HG02759 (cell line): ENCODE measurements around the gene NPAS2.

Experiments used
- ATAC-seq: cut with Tn5 transposase; IDR thresholded peaks from one replicate; pipeline ENCODE4 v1.9.1; 2021; ENCODE audit warnings: mild to moderate bottlenecking, moderate library complexity; ENCODE audit not compliant: unreplicated experiment

The NPAS2 gene

GRCh38 chr2:100938031-100939026, 118.4 kb downstream of the NPAS2 start:
- ATAC-seq, result no peak

DNA sequence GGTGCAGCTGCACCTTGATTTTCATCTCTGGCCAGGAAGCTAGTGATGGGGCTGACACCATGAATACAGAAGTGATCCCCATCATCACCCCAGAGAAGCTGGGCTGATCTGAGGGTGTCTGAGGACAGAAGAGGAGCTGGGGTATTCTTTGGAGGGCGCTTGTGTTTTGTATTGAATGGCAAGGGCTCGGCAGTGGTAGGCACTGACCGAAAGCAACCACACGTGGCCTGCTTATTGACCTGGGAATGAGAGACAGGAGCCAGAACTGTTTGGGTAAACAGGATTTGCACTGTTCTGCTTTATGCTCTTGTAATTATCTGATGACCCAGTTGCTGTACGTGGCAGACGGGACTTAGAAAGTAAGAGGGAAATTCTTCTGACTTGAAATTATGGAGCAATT, 119.5 kb downstream of the NPAS2 start:
- no peak for ATAC-seq

DNA sequence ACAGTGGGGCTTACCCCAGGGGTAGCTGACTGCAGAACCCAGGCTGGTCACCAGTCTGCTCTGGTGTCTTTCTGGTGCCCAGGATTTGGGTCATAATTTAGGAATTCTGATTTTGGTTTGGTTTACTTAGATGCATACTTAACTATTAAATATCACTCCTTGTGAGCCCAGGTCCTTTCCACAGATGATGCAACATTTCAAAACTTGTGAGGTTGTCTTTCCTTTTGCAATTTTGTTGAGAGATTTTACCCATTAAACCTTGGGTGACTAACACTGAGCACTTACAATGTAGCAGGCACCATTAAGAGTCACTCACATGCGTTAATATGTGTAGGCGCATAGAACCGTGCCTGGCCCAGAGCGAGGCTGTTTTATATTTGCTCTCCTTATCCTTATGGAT, 120.3 kb downstream of the NPAS2 start:
- ATAC-seq, result no peak

DNA sequence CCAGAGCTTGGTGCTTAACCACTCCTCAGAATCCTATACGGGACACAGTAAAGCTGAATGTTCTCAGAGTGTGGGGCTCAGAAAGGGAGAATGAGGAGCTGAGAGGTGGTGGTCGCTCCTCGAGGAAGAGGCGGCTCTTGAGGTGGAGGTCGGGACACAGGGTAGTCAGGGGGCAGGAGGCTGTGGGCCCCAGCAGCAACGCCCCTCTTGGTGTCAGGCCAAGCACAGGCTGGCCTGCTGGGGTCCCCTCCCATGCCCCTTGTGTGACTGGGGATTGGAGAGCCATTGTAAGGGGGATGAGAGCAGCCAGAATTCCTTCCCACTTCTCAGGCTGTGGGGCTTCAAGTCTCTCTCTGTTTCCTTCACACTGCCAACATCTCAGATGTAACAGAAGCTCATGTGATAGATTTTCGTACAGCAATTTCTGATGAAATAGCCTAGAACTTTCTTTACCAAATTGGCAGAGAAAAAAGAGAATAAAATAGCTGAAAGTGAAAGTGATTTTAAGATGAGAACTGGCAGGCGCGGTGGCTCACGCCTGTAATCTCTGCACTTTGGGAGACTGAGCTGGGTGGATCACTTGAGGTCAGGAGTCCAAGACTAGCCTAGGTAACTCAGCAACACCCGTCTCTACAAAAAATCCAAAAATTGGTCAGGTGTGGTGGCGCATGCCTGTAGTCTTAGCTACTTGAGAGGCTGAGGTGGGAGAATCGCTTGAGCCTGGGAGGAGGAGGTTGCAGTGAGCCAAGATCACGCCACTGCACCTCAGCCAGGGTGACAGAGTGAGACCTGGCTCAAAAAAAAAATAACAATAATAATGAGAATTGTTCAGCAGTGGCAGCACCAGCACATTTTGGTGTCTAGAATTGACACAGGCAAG, 121.1 kb downstream of the NPAS2 start:
- ATAC-seq, result no peak

DNA sequence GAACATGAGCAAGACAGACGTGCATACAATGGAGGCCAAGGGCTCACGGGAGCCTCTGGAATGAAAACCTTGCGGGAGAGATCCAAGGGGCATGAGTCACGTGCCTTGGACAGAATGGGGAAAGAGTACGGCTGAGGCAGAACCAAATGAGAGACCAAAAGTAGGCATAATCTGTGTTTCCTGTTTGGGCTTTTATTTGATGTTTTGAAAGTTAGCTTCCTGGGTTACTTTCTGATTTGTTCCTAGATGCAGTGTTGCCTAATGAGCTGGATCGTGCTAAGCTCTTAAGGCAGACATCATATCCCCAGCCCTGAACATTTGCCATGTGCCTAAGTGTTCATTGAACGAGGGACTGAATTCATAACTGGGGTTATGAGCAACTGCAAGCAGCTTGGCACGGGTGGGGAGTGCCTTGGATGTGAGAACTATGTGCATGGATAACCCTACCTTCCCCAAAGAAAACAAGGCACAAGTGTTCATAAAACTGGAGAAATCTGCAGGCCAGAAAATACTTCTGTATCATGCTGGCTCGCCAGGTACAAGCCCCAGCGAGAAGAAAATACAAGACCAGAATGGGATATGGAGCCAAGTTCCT, 121.8 kb downstream of the NPAS2 start:
- no peak for ATAC-seq

DNA sequence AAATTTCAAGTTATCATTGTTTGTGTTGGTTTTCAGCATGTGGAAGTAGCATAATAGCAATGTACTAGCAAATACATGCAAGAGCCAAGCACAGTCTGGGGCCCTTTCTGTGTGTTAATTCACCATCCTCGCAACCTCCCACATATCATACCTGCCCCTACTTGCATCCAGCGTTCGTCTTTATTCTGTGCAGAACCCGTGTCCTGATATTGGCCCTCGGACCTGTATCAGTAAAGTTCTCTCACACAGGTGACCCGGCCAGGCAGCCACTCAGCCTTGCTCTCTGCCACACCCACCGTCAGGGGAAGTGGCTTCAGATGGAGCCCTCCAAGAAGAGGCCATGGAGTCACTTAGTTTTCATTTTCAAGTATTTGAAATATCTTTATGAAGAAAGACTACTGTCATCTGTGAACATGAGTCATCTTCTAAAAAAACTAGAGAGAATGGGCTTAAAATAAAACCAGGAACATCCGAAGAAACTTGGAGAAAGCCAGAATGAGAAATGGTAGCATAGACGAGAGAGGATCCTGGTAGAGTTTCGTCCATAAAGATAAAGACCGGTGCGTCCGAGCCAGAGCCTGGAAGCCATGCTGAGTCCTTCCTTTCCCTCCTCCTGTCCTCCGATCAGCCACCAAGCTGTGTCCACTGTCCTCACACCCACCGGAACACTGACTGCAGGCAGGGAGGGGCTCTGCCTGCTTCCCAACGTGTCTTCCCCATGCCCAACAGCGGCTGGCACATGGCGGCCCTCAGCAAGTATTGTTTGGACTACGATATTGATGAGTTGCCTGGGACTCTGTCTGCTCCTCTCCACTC, 124.9 kb downstream of the NPAS2 start:
- no peak for ATAC-seq

DNA sequence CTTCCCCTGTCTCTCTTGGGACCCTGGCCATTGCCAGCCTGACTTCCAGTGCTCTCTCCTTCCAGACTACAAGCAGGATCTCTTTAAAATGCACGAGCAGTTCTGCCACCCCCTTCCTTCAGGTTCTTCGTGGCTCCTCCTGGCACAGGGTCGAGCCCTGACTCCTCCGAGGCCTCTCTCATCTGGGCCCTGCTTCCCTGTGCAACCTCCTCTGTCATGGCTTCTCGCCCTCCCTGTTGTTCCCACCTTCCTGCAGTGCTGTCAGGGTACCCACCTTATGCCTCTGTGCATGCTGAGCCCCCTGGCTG, 125.4 kb downstream of the NPAS2 start:
- ATAC-seq, result no peak

GRCh38 chr2:100945930-100946607, 126.1 kb downstream of the NPAS2 start:
- no peak for ATAC-seq

- no peak for ATAC-seq
Measured at GRCh38 chr2:100948942-100949811, 129.2 kb downstream of the NPAS2 start.

DNA sequence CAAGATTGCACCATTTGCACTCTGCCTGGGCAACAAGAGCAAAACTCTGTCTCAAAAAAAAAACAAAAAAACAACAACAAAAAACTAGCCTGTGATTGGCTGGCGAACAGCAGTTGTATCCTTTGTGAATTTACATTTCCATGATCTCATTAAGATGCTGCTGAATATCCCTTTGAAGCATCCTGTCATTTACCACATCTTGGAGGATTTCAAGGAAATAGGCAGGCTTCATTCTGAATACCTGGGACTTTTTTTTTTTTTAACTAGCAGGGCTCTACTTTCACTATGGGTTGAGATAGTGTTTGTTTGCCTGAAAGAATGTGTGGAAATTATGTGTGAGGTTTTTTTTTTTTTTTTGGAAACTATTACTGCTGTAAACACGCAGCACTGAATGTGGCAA, 132.6 kb downstream of the NPAS2 start:
- no peak for ATAC-seq

DNA sequence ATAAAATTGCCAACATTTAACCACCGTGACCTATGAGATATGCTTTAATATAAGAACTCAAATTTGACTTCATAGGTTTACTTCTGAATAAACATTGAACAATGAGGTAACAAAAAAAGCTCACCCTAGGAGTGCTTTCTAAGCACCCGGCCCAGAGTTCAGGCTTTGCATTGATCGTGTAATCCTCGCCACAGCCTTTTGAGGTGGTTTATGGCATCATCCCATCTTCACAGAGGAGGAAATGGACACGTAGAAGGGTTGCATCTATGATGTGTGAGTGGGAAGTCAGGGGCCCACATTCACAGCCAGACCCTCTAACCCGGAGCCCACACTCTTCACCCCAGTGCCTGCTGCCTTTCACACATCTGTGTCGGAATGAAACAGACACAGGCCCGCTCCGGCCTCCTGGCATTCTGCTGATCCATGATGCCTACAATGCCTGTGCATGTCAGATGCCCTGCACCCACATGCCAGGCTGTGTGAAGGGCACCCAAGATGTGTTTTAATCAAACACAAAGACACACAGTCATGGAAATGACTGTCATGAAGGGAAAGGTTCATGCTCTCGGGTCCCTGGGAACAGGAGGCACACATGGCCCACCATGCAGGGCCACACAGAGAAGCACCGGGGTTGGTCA, 133.6 kb downstream of the NPAS2 start:
- ATAC-seq, result no peak

DNA sequence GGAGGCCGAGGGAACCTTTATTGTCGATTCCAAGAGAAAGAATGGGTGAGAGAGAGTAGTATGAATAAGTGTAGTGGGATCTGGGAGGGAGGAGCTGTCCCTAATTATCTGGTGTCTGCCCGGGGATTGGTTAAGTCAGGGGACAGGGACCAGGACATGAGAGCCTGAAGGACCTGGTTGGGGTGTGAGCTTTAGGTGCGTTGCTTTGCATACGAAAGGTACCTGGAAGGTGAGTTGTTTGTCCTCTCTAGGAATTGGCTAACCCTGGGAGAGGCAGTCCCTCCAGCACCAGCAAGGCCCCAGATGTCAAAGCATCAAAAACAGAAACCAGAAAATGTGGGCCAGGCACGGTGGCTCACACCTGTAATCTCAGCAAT, 134.1 kb downstream of the NPAS2 start:
- no peak for ATAC-seq

DNA sequence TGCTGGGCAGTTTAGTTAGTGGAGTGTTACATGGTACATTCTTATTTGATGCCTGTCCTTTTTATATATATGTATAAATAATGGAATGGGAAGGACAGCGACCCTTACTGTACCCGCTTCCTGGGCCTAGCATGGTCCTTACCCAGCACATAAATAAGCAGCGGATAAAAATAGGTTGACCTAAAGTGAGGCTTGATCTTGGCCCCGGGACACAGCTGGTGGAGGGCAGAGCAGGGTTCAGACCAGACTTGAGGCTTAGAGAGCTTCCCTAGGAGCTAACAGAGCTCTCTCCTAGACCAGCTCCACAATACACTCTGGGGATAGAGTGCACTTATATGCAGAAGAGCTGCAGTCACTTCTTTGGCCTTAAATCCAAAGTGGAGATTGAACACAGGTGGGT, 135.3 kb downstream of the NPAS2 start:
- no peak for ATAC-seq

GRCh38 chr2:100956081-100956480, 136.1 kb downstream of the NPAS2 start:
- ATAC-seq, result no peak

GRCh38 chr2:100957996-100958653, 138.2 kb downstream of the NPAS2 start:
- no peak for ATAC-seq

- ATAC-seq, result no peak
Measured at GRCh38 chr2:100959225-100959880, 139.4 kb downstream of the NPAS2 start.

DNA sequence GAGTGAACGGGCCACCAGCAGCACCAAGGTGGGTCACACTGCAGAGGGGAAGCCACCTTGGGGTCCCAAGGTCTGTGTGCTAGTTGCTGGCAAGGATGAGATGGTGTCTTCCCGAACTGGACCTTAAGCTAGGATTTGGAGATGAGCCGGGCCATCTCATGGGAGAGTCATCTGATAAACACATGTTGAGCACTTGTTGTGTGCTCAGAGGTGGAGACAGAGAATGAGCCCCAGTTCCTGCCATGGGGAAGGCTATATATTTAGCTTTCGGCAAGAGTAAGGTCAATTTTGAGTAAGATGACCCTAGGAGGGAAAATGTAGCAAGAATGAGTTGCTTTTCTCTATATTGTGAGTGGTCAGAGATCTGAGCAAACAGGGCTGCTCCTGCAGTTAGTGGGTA, 140.7 kb downstream of the NPAS2 start:
- no peak for ATAC-seq
